Gastroesophageal sphincter (tissue), 3 donors: ENCODE results near the gene FAM171A2.

Source experiments
- POLR2A ChIP-seq, 2 donors: fragments of 450-650 bp; IDR thresholded peaks; one replicate each; pipeline ENCODE4 v1.6.1; 2017; ENCODE audit warnings: antibody characterized with exemption in 2 of 2, mild to moderate bottlenecking in 2 of 2, moderate library complexity in 1 of 2
- TF ChIP-seq, protein P1 (sequence below), 4 experiments: fragments of 200-600 bp in 2 of 4; fragments of 450-650 bp in 2 of 4; sonication (generic) in 1 of 4; IDR thresholded peaks; one replicate each; pipeline ENCODE4 v1.5.1; 2017 to 2019; ENCODE audit warnings: antibody characterized with exemption in 4 of 4, mild to moderate bottlenecking in 2 of 4, moderate library complexity in 2 of 4

DNA sequence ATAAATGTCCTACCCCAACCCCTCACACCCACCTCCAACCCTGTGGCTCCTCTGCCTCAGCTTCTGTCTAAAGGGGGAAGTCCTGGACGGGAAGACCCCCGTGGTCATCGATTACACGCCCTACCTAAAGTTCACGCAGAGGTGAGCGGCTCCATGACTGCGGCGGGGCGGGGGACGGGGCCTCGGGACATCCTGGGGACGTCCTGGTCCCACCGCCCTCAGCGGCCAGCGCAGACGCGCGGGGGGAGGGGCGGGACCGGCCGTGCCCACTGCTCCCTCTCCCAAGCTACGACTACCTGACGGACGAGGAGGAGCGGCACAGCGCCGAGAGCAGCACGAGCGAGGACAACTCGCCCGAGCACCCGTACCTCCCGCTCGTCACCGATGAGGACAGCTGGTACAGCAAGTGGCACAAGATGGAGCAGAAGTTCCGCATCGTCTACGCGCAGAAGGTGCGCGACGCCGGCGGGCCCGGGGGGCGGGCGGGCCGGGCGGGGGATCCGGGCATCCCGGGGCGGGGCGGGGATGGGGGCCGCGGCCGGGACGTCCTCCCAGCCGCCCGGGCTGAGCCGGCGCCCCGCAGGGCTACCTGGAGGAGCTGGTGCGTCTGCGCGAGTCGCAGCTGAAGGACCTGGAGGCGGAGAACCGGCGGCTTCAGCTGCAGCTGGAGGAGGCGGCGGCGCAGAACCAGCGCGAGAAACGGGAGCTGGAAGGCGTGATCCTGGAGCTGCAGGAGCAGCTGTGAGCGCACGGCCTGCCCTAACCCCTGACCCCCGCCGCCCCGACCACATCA is 48.6 kb downstream of the FAM171A2 start:
- TF ChIP-seq, protein P1, sequence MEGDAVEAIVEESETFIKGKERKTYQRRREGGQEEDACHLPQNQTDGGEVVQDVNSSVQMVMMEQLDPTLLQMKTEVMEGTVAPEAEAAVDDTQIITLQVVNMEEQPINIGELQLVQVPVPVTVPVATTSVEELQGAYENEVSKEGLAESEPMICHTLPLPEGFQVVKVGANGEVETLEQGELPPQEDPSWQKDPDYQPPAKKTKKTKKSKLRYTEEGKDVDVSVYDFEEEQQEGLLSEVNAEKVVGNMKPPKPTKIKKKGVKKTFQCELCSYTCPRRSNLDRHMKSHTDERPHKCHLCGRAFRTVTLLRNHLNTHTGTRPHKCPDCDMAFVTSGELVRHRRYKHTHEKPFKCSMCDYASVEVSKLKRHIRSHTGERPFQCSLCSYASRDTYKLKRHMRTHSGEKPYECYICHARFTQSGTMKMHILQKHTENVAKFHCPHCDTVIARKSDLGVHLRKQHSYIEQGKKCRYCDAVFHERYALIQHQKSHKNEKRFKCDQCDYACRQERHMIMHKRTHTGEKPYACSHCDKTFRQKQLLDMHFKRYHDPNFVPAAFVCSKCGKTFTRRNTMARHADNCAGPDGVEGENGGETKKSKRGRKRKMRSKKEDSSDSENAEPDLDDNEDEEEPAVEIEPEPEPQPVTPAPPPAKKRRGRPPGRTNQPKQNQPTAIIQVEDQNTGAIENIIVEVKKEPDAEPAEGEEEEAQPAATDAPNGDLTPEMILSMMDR (IDR thresholded peaks at IDR 0.05), result no peak
- TF ChIP-seq POLR2A (IDR thresholded peaks at IDR 0.05), result no peak
